SK-N-SH (cell line): ENCODE results near the gene KHSRP. TPM values are rescaled to one million over a fixed set of nuclear protein-coding genes. Genes with fewer than 3 reads are reported as not detected.

ENCODE experiments used
- CTCF ChIA-PET: fragments of 300-600, 350-600 bp; formaldehyde crosslinking; extraction: SDS; loops from one replicate; lab custom pipeline; 2021; lab: Yijun Ruan, JAX
- POLR2A ChIA-PET: fragments of 350-600 bp; sonication (Branson Sonifier 250); formaldehyde crosslinking; extraction: SDS; loops from one replicate; lab custom pipeline; 2020; ENCODE audit warnings: antibody characterized with exemption, inconsistent platforms; lab: Yijun Ruan, JAX
- DNase-seq: peaks from one replicate; pipeline ENCODE4 v3.0.0; 2012
- H2AFZ ChIP-seq: fragments of 200-600 bp; sonication (generic); 2 replicates; pipeline ENCODE4 v1.8.1; 2016; ENCODE audit warnings: antibody characterized with exemption, mild to moderate bottlenecking, low read depth
- H3F3A ChIP-seq: fragments of 200-600 bp; sonication (generic); replicated peaks from 2 replicates; pipeline ENCODE3; 2016; ENCODE audit warnings: antibody characterized with exemption, mild to moderate bottlenecking; ENCODE audit not compliant: insufficient read depth
- H3K27ac ChIP-seq, 2 experiments: fragments of 200-500 bp in 1 of 2; fragments of 200-600 bp in 1 of 2; sonication (Bioruptor generic) in 1 of 2; sonication (generic), shearing (Covaris generic) in 1 of 2; 2 replicates each; pipeline versions ENCODE4 v1.5.1 to v1.6.1; 2014 to 2016; ENCODE audit warnings: low read depth in 2 of 2, inconsistent platforms in 1 of 2, low read length in 1 of 2, mild to moderate bottlenecking in 1 of 2, mixed read lengths in 1 of 2
- H3K27me3 ChIP-seq: fragments of 200-600 bp; sonication (generic), shearing (Covaris generic); 2 replicates; pipeline ENCODE4 v1.6.1; 2016; ENCODE audit warnings: mixed run types; ENCODE audit not compliant: insufficient read depth
- H3K36me3 ChIP-seq, 2 experiments: fragments of 200-500 bp in 1 of 2; fragments of 200-600 bp in 1 of 2; sonication (Bioruptor generic) in 1 of 2; sonication (generic) in 1 of 2; replicated peaks in 1 of 2; 2 replicates each; pipeline versions ENCODE3 to v1.5.1; 2014 to 2016; ENCODE audit warnings: low read length in 1 of 2, mild to moderate bottlenecking in 1 of 2; ENCODE audit not compliant: insufficient read depth in 2 of 2, control insufficient read depth in 1 of 2
- H3K4me1 ChIP-seq, 2 experiments: fragments of 200-500 bp in 1 of 2; fragments of 200-600 bp in 1 of 2; sonication (Bioruptor generic) in 1 of 2; sonication (generic), shearing (Covaris generic) in 1 of 2; 2 replicates each; pipeline versions ENCODE4 v1.5.1 to v1.6.1; 2014 to 2016; ENCODE audit warnings: low read depth in 1 of 2, low read length in 1 of 2, mixed run types in 1 of 2; ENCODE audit not compliant: insufficient read depth in 2 of 2, control insufficient read depth in 1 of 2
- H3K4me2 ChIP-seq: fragments of 200-600 bp; sonication (generic), shearing (Covaris generic); 2 replicates; pipeline ENCODE4 v1.6.1; 2017; ENCODE audit warnings: mixed run types
- H3K4me3 ChIP-seq, 2 experiments: fragments of 200-500 bp in 1 of 2; fragments of 200-600 bp in 1 of 2; sonication (Bioruptor generic) in 1 of 2; sonication (generic), shearing (Covaris generic) in 1 of 2; 2 replicates each; pipeline versions ENCODE4 v1.5.1 to v1.8.1; 2014 to 2016; ENCODE audit warnings: low read depth in 2 of 2, inconsistent platforms in 1 of 2, low read length in 1 of 2, mild to moderate bottlenecking in 1 of 2, mixed read lengths in 1 of 2, moderate library complexity in 1 of 2
- H3K79me2 ChIP-seq: fragments of 200-600 bp; sonication (generic); 2 replicates; pipeline ENCODE4 v1.8.1; 2017; ENCODE audit warnings: mild to moderate bottlenecking; ENCODE audit not compliant: insufficient read depth
- H3K9ac ChIP-seq: fragments of 200-600 bp; sonication (generic); 2 replicates; pipeline ENCODE4 v1.6.1; 2017; ENCODE audit warnings: mixed run types
- H3K9me2 ChIP-seq: fragments of 200-600 bp; sonication (generic); 2 replicates; pipeline ENCODE4 v1.6.1; 2017; ENCODE audit warnings: mixed run types
- H3K9me3 ChIP-seq: fragments of 200-600 bp; sonication (generic); 2 replicates; pipeline ENCODE4 v1.6.1; 2017; ENCODE audit warnings: mixed run types, mild to moderate bottlenecking, moderate library complexity
- H4K20me1 ChIP-seq: fragments of 200-600 bp; sonication (generic); 2 replicates; pipeline ENCODE4 v1.6.1; 2017; ENCODE audit warnings: mild to moderate bottlenecking, mixed run types; ENCODE audit not compliant: insufficient read depth
- CHD2 ChIP-seq: fragments of 150-350 bp; IDR thresholded peaks from 2 replicates; pipeline ENCODE4 v1.6.1; 2018; ENCODE audit warnings: low read length; ENCODE audit not compliant: partially characterized antibody
- ELF1 ChIP-seq: IDR thresholded peaks from 2 replicates; pipeline ENCODE4 v1.4.0; 2012
- FOSL2 ChIP-seq: IDR thresholded peaks from 2 replicates; pipeline ENCODE4 v1.4.0; 2012; ENCODE audit warnings: low read depth, mild to moderate bottlenecking, moderate library complexity, borderline replicate concordance
- FOXJ3 ChIP-seq: sonication (generic); formaldehyde crosslinking; IDR thresholded peaks from 2 replicates; pipeline ENCODE4 v1.5.1; 2020; ENCODE audit warnings: mild to moderate bottlenecking, missing genetic modification reagents
- FOXM1 ChIP-seq: IDR thresholded peaks from 2 replicates; pipeline ENCODE4 v1.4.0; 2012; ENCODE audit warnings: low read depth, mild to moderate bottlenecking
- MXI1 ChIP-seq: IDR thresholded peaks from 2 replicates; pipeline ENCODE4 v1.6.1; 2012; ENCODE audit warnings: mild to moderate bottlenecking, low read depth, low read length, improper control_type of control experiment
- NFIC ChIP-seq: IDR thresholded peaks from 2 replicates; pipeline ENCODE4 v1.4.0; 2012; ENCODE audit warnings: borderline replicate concordance
- NRF1 ChIP-seq: IDR thresholded peaks from 2 replicates; pipeline ENCODE4 v1.6.1; 2012; ENCODE audit warnings: low read depth, mild to moderate bottlenecking, low read length
- RAD21 ChIP-seq: IDR thresholded peaks from 2 replicates; pipeline ENCODE4 v1.6.1; 2012; ENCODE audit warnings: mild to moderate bottlenecking, low read length
- RCOR1 ChIP-seq: fragments of 150-350 bp; IDR thresholded peaks from 2 replicates; pipeline ENCODE4 v1.6.1; 2017; ENCODE audit warnings: antibody characterized with exemption, low read length
- YY1 ChIP-seq: IDR thresholded peaks from 2 replicates; pipeline ENCODE4 v1.4.0; 2012; ENCODE audit warnings: low read depth, mild to moderate bottlenecking
- WGBS: methylation state at CpG from one replicate; pipeline ENCODE4 v1.1.6; 2017; ENCODE audit warnings: low lambda C conversion rate; 5-methylcytosine and 5-hydroxymethylcytosine counted together
- polyA plus RNA-seq, 3 experiments: library from polyadenylated mRNA; depleted of rRNA; stranded (reverse); fragments of >200 nt; gene quantifications; 2 replicates each; pipeline ENCODE4 v1.2.3, GENCODE V29; 2012
- TF ChIP-seq, protein P1 (sequence below): IDR thresholded peaks from 2 replicates; pipeline ENCODE4; 2012
- TF ChIP-seq, protein P2 (sequence below): IDR thresholded peaks from 2 replicates; pipeline ENCODE4 v1.4.0; 2012; ENCODE audit warnings: low read depth, borderline replicate concordance
- TF ChIP-seq, protein P3 (sequence below): fragments of 150-350 bp; IDR thresholded peaks from 2 replicates; pipeline ENCODE4 v1.6.1; 2016; ENCODE audit warnings: mild to moderate bottlenecking, low read depth, low read length
- TF ChIP-seq, protein P4 (sequence below): IDR thresholded peaks from 2 replicates; pipeline ENCODE4 v1.4.0; 2012; ENCODE audit warnings: low read depth
- TF ChIP-seq, protein P5 (sequence below): IDR thresholded peaks from 2 replicates; pipeline ENCODE4 v1.4.0; 2012; ENCODE audit warnings: low read depth, borderline replicate concordance
- TF ChIP-seq, protein P6 (sequence below): fragments of 200-600 bp; sonication (generic); IDR thresholded peaks from 2 replicates; pipeline ENCODE4 v1.6.1; 2017; ENCODE audit warnings: antibody characterized with exemption, mild to moderate bottlenecking, moderate library complexity

Gene KHSRP
- polyA plus RNA-seq, 1 of the 3 experiments (the other 2 are of a cell fraction): 96.8 TPM

DNA sequence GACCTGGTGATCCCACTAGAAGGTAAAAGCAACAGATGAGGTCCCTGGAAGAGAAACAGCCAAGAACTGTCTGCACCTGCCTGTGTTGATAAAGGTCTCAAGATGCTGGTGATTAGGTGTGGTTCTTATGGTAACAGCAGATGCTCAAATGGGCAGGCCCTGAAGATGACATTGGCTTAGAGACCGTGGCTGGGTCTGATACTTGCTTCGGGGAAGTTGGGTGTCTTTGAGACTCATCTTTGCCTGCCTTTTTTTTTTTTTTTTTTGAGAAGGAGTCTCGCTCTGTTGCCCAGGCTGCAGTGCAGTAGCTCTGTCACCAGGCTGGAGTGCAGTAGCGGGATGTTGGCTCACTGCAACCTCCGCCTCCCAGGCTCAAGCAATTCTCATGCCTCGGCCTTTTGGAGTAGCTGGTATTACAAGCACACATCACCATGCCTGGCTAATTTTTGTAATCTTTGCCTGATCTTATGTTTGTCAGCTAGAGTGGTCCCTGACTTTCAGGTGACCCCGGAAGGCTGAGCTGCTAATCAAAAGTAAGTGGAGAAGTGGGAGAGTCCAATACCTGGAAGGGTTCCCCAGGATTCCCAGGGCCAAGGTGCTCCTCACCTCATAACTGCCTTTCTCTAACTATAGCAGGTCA is 27.1 kb upstream of the KHSRP start:
- Histone ChIP-seq H3K4me2 (no peak overlapping the region), H3K27ac (no peak overlapping the region), H3K9me3 (no peaks in the 10 kb centered on the region), H3K36me3 (peaks cover 0 to 9% of the 10 kb centered on the region in 2 experiments), H3K27me3 (no peaks in the 10 kb centered on the region), H3K9me2 (no peaks in the 10 kb centered on the region), H3K4me3 (no peak overlapping the region), H3K79me2 (no peaks in the 10 kb centered on the region), H3K4me1 (no peaks in the 10 kb centered on the region), H4K20me1 (no peaks in the 10 kb centered on the region), H3K9ac (no peak overlapping the region), H3F3A (no peaks in the 10 kb centered on the region), H2AFZ (no peak overlapping the region)
- no peak for DNase-seq
- TF ChIP-seq RAD21 (no peak), FOXJ3 (no peak), NRF1 (no peak), CHD2 (no peak), FOXM1 (no peak), FOSL2 (no peak), YY1 (no peak), NFIC (no peak), RCOR1 (no peak), ELF1 (no peak), MXI1 (no peak)
- TF ChIP-seq, protein P1, sequence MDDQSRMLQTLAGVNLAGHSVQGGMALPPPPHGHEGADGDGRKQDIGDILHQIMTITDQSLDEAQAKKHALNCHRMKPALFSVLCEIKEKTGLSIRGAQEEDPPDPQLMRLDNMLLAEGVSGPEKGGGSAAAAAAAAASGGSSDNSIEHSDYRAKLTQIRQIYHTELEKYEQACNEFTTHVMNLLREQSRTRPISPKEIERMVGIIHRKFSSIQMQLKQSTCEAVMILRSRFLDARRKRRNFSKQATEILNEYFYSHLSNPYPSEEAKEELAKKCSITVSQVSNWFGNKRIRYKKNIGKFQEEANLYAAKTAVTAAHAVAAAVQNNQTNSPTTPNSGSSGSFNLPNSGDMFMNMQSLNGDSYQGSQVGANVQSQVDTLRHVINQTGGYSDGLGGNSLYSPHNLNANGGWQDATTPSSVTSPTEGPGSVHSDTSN: no peak
- TF ChIP-seq, protein P2, sequence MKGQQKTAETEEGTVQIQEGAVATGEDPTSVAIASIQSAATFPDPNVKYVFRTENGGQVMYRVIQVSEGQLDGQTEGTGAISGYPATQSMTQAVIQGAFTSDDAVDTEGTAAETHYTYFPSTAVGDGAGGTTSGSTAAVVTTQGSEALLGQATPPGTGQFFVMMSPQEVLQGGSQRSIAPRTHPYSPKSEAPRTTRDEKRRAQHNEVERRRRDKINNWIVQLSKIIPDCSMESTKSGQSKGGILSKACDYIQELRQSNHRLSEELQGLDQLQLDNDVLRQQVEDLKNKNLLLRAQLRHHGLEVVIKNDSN: no peak
- TF ChIP-seq, protein P3, sequence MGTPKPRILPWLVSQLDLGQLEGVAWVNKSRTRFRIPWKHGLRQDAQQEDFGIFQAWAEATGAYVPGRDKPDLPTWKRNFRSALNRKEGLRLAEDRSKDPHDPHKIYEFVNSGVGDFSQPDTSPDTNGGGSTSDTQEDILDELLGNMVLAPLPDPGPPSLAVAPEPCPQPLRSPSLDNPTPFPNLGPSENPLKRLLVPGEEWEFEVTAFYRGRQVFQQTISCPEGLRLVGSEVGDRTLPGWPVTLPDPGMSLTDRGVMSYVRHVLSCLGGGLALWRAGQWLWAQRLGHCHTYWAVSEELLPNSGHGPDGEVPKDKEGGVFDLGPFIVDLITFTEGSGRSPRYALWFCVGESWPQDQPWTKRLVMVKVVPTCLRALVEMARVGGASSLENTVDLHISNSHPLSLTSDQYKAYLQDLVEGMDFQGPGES: no peak
- TF ChIP-seq, protein P4, sequence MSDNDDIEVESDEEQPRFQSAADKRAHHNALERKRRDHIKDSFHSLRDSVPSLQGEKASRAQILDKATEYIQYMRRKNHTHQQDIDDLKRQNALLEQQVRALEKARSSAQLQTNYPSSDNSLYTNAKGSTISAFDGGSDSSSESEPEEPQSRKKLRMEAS: no peak
- TF ChIP-seq, protein P5, sequence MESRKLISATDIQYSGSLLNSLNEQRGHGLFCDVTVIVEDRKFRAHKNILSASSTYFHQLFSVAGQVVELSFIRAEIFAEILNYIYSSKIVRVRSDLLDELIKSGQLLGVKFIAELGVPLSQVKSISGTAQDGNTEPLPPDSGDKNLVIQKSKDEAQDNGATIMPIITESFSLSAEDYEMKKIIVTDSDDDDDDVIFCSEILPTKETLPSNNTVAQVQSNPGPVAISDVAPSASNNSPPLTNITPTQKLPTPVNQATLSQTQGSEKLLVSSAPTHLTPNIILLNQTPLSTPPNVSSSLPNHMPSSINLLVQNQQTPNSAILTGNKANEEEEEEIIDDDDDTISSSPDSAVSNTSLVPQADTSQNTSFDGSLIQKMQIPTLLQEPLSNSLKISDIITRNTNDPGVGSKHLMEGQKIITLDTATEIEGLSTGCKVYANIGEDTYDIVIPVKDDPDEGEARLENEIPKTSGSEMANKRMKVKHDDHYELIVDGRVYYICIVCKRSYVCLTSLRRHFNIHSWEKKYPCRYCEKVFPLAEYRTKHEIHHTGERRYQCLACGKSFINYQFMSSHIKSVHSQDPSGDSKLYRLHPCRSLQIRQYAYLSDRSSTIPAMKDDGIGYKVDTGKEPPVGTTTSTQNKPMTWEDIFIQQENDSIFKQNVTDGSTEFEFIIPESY: no peak
- TF ChIP-seq, protein P6, sequence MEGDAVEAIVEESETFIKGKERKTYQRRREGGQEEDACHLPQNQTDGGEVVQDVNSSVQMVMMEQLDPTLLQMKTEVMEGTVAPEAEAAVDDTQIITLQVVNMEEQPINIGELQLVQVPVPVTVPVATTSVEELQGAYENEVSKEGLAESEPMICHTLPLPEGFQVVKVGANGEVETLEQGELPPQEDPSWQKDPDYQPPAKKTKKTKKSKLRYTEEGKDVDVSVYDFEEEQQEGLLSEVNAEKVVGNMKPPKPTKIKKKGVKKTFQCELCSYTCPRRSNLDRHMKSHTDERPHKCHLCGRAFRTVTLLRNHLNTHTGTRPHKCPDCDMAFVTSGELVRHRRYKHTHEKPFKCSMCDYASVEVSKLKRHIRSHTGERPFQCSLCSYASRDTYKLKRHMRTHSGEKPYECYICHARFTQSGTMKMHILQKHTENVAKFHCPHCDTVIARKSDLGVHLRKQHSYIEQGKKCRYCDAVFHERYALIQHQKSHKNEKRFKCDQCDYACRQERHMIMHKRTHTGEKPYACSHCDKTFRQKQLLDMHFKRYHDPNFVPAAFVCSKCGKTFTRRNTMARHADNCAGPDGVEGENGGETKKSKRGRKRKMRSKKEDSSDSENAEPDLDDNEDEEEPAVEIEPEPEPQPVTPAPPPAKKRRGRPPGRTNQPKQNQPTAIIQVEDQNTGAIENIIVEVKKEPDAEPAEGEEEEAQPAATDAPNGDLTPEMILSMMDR: no peak
- ChIA-PET CTCF (no interaction called here), POLR2A (no interaction called here)
- 96% methylated on average over 6 of the region's 7 CpGs for WGBS
